Stimulated activated CD8-positive, alpha-beta memory T cell treated with anti-CD3 and anti-CD28 coated beads, Interleukin-2, amount 100 ng/mL, for 1 hour (primary cell): Measurements from ENCODE around the gene CBX4.

Source experiments
- DNase-seq, 2 donors: peaks; one replicate each; pipeline ENCODE4 v3.0.0-alpha.2; 2020; ENCODE audit warnings: low read depth in 2 of 2

Gene CBX4

DNA sequence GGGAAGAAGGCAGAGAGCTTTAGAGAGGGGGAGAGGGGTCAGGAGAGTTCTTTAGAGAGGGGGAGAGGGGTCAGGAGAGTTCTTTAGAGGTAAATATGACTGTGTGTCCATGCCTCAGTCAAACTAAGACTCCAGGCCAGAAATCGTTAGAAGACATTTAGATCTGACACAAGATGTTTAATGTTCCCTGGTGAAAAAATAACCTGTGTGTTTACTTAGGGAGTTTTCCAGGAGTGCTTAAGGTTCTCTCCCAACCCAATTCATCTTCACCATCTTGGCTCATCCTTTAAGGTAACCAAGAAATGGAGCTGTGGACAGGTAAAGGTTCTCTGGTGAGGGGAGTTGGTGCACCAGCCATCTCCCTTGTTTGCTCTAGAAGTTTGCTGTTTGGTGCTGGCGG is 9.8 kb downstream of the CBX4 start:
- no peak for DNase-seq

- no peak for DNase-seq
Observed at GRCh38 chr17:79829004-79829403, 10.2 kb downstream of the CBX4 start.

DNA sequence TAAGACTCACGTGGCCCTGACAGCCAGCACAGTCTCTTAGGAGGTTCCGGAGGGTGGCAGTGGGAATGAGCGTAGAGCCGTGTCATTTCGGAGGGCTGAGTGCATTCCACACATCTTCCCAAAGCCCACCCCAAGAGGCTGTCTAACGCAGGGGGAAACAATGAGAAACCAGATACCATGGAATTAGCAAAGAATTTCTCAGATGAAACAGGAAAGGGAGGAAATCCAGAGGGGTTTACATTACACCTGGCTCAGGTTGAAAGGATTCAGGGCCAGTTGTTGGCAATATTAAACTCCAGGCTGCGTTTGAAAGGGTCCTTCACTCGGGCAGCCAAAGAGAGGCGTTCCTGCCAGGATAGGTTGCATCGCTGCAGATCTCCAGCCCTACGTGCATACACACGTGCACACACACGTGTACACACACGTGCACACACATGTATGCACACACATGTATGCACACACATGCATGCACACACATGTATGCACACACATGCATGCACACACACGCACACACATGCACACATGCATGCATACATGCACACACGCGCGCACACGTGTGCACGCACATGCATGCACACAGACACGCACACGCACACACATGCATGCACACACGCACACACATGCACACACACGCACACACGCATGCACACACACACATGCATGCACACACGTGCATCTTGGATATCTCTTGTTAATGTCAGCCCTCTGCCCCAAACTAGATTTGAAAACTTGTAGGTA is 12.2 kb downstream of the CBX4 start:
- DNase-seq, result no peak

- DNase-seq, result no peak
Observed at GRCh38 chr17:79826204-79826680, 13.0 kb downstream of the CBX4 start.

- DNase-seq, result no peak
Observed at GRCh38 chr17:79825580-79825921, 13.7 kb downstream of the CBX4 start.

GRCh38 chr17:79824893-79825579 is 14.2 kb downstream of the CBX4 start:
- no peak for DNase-seq

DNA sequence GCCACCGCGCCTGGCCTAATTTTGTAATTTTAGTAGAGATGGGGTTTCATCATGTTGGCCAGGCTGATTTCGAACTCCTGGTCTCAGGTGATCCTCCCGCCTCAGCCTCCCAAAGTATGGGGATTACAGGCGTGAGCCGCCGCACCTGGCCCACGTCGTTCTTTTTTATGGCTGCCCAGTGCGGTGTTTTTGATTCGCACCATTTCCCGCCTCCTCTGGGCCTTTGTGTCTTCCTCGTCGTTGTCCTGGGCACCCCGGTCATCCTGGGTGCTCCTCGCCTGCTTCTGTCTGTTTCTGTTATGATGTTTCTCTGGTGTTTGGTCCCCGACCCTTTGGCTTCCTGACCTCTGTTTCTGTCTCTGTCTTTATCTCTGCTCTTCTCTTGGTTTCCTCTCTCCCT is 15.0 kb downstream of the CBX4 start:
- DNase-seq, result no peak

- no peak for DNase-seq
Observed at GRCh38 chr17:79822583-79823124, 16.6 kb downstream of the CBX4 start.

DNA sequence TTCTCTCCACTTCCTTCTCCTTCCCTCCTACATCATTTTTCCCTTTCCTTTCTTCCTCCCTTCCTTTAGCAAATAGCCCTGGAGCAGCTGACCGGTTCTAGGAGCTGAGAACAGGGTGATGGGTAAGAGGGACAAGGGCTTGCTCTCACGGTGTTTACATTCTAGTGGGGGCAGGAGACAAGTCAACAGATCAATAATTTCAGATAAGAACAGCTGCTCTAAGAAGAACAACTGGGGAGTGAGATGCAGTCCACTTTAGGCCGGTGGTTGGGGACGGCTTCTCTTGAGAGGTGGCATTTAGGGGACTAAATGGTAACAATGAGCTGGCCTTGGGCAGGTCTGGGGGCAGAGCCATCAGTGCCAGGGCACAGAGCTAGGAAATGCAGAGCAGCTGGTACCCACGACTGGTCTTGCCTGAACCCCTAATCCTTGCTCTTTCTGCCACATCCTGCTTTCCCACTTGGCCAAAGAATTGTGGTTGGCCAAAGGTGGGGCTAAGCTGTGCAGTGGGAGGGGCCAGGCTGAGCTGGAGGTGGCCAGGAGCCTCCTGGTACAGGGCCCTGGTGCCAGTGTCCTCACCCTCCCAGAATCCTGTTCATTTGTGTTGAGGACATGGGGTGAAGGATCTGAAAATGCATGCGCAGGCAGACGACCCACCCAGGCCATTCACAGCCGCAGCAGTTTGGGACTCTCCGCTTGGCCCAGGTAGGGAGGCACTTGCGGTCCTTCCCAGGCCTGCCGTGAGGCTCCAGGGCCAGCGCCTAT is 17.7 kb downstream of the CBX4 start:
- no peak for DNase-seq

- DNase-seq, result no peak
Observed at GRCh38 chr17:79820959-79821330, 18.3 kb downstream of the CBX4 start.

DNA sequence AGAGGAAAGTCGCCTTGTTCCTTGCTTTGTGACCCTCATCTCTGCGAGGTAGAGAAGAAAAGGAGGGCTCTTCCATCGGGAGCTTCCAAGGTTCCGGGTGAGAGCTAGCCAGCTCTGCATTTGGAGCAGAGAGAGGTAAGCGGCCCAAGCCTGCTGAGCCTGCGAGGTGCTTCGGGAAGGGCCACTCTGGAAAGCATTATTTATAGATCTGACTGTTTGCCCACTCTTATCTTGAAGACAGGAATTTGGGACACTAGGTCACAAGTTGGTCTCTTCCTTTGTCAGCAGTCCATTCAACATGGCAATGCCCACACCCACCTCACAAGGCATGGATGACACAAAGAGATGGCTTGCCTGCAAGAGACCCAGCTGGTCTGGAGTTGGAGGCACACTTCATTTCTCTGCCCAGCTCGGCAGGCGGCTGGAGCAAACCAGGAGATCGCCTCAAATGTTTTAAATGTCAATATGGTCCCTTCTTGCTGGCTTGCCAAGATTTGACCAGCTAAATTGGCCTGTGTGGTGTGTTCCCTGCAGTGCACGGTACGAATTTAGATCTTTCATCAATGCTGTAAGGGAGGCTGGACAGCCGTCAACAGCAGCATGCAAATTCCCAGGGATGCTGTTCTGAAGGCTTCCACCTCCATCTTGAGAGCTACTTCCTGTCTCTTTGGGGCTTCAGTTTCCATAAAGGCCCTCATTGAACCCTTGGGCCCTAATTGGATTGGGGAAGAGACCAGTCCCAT is 19.5 kb downstream of the CBX4 start:
- no peak for DNase-seq

DNA sequence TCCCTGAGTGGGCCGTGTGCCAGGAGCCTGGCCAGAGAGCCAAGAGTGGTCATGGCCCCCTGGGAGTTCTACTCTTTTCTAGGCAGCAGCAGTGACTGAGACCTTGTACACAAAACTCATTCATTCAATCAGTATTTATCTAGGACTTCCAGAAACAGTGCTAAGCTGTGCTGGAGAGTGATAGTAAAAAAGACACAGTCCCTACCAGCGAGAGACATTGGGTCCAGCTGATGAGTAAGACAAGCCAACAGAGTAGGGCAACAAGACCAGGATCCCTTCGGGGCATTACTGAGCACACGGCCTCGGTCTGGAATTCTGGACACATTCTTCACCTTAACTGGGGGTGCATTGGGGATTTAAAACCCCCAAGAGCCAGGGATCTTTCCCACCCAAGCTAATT is 20.2 kb downstream of the CBX4 start:
- no peak for DNase-seq

- DNase-seq, result no peak
Observed at GRCh38 chr17:79818026-79818758, 21.0 kb downstream of the CBX4 start.

GRCh38 chr17:79815836-79816461 is 23.3 kb downstream of the CBX4 start:
- DNase-seq, result no peak

- DNase-seq, result no peak
Observed at GRCh38 chr17:79814974-79815835, 24.0 kb downstream of the CBX4 start.

DNA sequence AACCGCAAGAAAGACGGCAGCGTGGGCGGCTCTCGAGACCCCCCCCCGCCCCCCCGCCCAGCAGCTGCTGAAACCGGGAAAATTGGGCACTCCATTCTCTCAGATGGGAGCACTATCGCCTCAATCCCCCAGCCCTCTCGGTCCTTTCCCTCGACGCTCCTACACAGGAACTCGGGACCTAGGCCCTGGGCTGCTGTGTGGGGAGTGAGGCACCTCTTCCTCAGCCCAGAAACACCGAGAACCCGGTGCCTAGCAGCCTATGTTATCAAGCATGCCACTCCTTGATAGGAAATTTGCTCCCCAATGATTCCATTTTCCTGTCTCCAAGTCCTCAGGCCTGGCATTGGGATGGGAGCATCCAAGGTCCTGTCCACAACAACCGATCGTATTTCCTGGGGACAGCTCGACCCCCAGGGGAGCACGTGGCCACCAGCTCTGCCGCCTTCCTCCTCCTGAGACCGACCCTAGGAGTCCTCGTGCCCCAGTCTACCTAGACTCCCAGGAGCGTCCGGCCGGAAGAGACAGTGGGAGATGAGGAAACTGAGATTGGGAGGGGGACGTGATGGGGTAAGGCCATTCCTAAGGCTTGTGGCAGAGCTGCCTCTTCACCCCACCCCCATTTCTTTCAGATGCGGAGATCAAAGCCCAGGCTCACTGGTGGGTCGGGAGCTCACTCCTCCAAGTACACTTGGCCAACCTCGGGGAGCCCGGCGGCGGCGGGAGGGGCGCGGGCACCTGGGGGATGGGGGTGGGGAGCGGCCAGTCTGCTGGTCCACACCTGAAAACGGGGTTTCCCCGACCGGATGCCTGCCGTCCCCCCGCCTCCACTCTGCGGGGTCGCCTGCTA is 24.9 kb downstream of the CBX4 start:
- no peak for DNase-seq

GRCh38 chr17:79813297-79814126 is 25.7 kb downstream of the CBX4 start:
- no peak for DNase-seq
